GM19455 (cell line): ENCODE measurements around the gene PPOX.

ENCODE experiments used
- ATAC-seq: cut with Tn5 transposase; IDR thresholded peaks from one replicate; pipeline ENCODE4 v1.9.1; 2021; ENCODE audit not compliant: unreplicated experiment

Gene PPOX

GRCh38 chr1:161219078-161219892, 53.1 kb downstream of the PPOX start:
- no peak for ATAC-seq

- no peak for ATAC-seq
Measured at GRCh38 chr1:161220002-161220401, 53.8 kb downstream of the PPOX start.
